Heart left ventricle (tissue), 13 donors: ENCODE results near the gene NOVA2.

ENCODE experiments used
- POLR2A ChIP-seq, 2 donors: fragments of 450-650 bp; IDR thresholded peaks; one replicate each; pipeline ENCODE4 v1.6.1; 2017; ENCODE audit warnings: antibody characterized with exemption in 2 of 2, mild to moderate bottlenecking in 2 of 2, moderate library complexity in 2 of 2
- TF ChIP-seq, protein P1 (sequence below), 12 donors: fragments of 200-600 bp; sonication (generic) in 4 of 12; IDR thresholded peaks; one replicate each; pipeline versions ENCODE4 v1.5.0 to v1.8.0; 2018 to 2022; ENCODE audit warnings: antibody characterized with exemption in 12 of 12, mild to moderate bottlenecking in 5 of 12
- donor health status: ischemic (EF 13 %, LVEDD 7.1; RV severe dilation, severe dysfunction).
- donor health status: DM: no; HTN: yes; CAD: no.
- donor health status: DM: no; HTN: no; CAD: no.
- donor health status: ischemic (EF 25% LVEDD 6.9; RV normal size, moderate dysfunction).
- donor health status: ischemic (EF 25% LVEDD 5.7; RV mildly dilated, moderate dysfunction).
- donor health status: ischemic (EF 35%, LVEDD 5.7; RV mildly dilated, moderate dysfunction).
- donor health status: nonischemic (EF 11% LVEDD 7.7; RV severe dilation, severe dysfunction).
- donor health status: DM: yes; HTN: yes; CAD: no.
- donor health status: PGD.
- donor health status: ischemic (EF 29% LVEDD 5.4; RV normal size, mild dysfunction).
- donor health status: nonischemic (EF 23%, LVEDD 6.1; RV moderate dilation, normal function).

DNA sequence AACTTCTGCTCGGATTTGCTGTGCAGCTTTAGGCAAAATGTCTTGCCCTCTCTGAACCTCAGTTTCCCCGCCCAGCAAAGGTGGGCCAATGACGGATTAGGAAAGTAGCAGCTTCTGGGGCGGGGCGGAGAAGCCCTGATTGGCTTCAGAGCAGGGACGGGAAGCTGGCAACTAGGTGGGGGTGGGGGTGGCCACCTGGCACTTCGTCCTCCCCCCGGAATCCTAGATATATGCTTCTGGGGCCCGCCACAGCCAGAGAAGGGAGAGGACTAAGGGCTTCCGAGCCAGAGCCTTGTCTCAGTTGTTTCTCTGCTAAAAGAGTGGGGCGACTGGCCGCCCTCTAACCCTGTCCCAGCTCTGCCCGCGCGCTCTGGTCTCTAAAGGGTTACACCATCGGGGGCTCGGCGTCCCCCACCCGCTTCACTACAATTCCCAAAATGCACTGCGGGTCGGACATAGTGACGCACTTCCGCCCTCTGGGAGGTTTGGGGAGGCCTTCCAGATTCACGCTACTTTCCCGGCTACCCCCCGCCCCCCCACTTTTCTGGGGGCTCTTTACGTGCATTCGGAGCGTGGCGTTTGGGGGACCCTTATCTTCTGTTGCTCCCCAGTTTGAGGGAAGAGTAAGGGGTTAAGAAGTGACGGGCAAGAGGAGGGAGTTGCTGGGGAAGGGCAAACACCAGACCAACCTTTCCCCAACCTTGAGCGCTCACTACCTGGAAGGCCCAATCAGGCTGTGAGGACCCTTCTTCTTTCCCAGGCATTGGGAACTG is 87.1 kb downstream of the NOVA2 start:
- peak; percentile 10 to 73 for TF ChIP-seq POLR2A (IDR thresholded peaks at IDR 0.05)
- TF ChIP-seq, protein P1, sequence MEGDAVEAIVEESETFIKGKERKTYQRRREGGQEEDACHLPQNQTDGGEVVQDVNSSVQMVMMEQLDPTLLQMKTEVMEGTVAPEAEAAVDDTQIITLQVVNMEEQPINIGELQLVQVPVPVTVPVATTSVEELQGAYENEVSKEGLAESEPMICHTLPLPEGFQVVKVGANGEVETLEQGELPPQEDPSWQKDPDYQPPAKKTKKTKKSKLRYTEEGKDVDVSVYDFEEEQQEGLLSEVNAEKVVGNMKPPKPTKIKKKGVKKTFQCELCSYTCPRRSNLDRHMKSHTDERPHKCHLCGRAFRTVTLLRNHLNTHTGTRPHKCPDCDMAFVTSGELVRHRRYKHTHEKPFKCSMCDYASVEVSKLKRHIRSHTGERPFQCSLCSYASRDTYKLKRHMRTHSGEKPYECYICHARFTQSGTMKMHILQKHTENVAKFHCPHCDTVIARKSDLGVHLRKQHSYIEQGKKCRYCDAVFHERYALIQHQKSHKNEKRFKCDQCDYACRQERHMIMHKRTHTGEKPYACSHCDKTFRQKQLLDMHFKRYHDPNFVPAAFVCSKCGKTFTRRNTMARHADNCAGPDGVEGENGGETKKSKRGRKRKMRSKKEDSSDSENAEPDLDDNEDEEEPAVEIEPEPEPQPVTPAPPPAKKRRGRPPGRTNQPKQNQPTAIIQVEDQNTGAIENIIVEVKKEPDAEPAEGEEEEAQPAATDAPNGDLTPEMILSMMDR (IDR thresholded peaks at IDR 0.05) = no peak
